Tibial artery (tissue), 4 donors: ENCODE results near the gene PRRX2.

Experiments
- DNase-seq, 2 donors: peaks; one replicate each; pipeline ENCODE4 v3.0.0-alpha.2; 2019
- H3K27ac ChIP-seq, 2 donors: fragments of 200-600 bp; sonication (generic) in 1 of 2; 1 replicate in 1 of 2; 2 replicates in 1 of 2; pipeline ENCODE4 v1.5.1; 2018 to 2019; ENCODE audit warnings: mild to moderate bottlenecking in 1 of 2
- H3K27me3 ChIP-seq, 2 donors: fragments of 200-600 bp; sonication (generic) in 1 of 2; one replicate each; pipeline versions ENCODE4 v1.5.1 to v1.6.0; 2016 to 2019
- H3K36me3 ChIP-seq, 3 donors: fragments of 200-600 bp; sonication (generic) in 2 of 3; one replicate each; pipeline ENCODE4 v1.5.1; 2016 to 2019; ENCODE audit warnings: mild to moderate bottlenecking in 2 of 3
- H3K4me1 ChIP-seq, 4 donors: fragments of 200-600 bp; sonication (generic) in 2 of 4; 1 replicate in 3 of 4; 2 replicates in 1 of 4; pipeline ENCODE4 v1.5.1; 2016 to 2019
- H3K4me3 ChIP-seq, 2 donors: fragments of 200-600 bp; sonication (generic) in 1 of 2; 1 replicate in 1 of 2; 2 replicates in 1 of 2; pipeline ENCODE4 v1.5.1; 2018 to 2019; ENCODE audit warnings: mild to moderate bottlenecking in 2 of 2
- H3K9me3 ChIP-seq, 3 donors: fragments of 200-600 bp; sonication (generic) in 1 of 3; one replicate each; pipeline ENCODE4 v1.5.1; 2016 to 2019
- intact Hi-C: fragments of 100-400 bp; cut with DNase I; formaldehyde crosslinking; loops from one replicate; pipeline ENCODE4 v1.15.0; 2023; ENCODE audit warnings: low total_unique reads
- TF ChIP-seq, protein P1 (sequence below), 2 experiments: fragments of 200-600 bp in 1 of 2; fragments of 450-650 bp in 1 of 2; IDR thresholded peaks; one replicate each; pipeline ENCODE4 v1.5.1; 2017 to 2019; ENCODE audit warnings: antibody characterized with exemption in 2 of 2, mild to moderate bottlenecking in 1 of 2, moderate library complexity in 1 of 2

The PRRX2 gene

DNA sequence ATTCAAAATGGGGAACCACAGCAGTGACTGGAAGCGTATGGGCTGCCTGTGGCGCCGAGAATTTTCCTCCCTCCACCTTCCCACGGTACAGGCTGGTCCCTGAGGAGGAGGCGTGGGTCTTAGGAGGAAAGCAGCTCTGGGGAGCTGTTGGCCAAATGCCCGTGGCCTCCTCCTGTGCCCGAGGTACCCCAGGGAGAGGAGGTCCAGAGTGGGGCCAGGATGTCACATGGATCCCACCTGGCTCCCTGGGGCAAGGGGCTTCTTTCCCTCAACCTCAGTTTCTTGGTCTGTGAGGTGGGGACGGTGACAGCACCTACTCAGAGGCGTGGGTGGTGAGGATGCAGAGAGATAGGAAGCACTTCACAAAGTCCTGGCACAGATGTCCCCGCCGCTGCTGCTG lies 16.5 kb downstream of the PRRX2 start:
- Histone ChIP-seq H3K9me3 (no peaks in the 10 kb centered on the region), H3K4me1 (peaks cover 0 to 8% (median 7%) of the 10 kb centered on the region in 4 donors), H3K4me3 (no peak overlapping the region), H3K36me3 (no peaks in the 10 kb centered on the region), H3K27me3 (no peaks in the 10 kb centered on the region), H3K27ac (no peak overlapping the region)
- intact Hi-C loops: no loop called here
- DNase-seq: no peak
- TF ChIP-seq, protein P1, sequence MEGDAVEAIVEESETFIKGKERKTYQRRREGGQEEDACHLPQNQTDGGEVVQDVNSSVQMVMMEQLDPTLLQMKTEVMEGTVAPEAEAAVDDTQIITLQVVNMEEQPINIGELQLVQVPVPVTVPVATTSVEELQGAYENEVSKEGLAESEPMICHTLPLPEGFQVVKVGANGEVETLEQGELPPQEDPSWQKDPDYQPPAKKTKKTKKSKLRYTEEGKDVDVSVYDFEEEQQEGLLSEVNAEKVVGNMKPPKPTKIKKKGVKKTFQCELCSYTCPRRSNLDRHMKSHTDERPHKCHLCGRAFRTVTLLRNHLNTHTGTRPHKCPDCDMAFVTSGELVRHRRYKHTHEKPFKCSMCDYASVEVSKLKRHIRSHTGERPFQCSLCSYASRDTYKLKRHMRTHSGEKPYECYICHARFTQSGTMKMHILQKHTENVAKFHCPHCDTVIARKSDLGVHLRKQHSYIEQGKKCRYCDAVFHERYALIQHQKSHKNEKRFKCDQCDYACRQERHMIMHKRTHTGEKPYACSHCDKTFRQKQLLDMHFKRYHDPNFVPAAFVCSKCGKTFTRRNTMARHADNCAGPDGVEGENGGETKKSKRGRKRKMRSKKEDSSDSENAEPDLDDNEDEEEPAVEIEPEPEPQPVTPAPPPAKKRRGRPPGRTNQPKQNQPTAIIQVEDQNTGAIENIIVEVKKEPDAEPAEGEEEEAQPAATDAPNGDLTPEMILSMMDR (IDR thresholded peaks at IDR 0.05): no peak

DNA sequence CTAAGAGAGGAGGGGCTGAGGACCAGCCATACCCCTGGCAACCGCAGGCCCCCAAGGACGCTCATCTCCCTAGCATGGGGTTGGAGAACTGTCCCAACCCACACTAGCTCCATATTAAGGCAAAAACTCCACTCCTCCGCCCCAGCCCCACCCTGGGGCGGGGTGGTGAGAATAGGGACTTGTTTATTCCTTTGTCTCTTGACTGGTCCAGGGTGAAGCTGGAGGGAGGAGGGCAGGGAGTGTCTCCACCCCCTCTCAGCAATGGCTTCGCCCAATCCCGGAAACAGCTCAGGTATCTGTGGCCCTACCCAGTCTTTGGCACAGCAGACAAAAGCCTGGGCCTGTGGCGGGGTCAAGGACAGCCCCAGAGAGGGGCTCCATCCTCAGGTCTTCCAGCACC lies 16.9 kb downstream of the PRRX2 start:
- H3K9me3 ChIP-seq: no peaks in the 10 kb centered on the region
- H3K27me3 ChIP-seq: no peaks in the 10 kb centered on the region
- H3K36me3 ChIP-seq: no peaks in the 10 kb centered on the region
- peaks cover 0 to 3% (median 3%) of the 10 kb centered on the region in 4 donors for H3K4me1 ChIP-seq
- no peak overlapping the region for H3K4me3 ChIP-seq
- H3K27ac ChIP-seq: no peak overlapping the region
- TF ChIP-seq, protein P1 (IDR thresholded peaks at IDR 0.05): no peak
- DNase-seq: no peak
- intact Hi-C loops: no loop called here

DNA sequence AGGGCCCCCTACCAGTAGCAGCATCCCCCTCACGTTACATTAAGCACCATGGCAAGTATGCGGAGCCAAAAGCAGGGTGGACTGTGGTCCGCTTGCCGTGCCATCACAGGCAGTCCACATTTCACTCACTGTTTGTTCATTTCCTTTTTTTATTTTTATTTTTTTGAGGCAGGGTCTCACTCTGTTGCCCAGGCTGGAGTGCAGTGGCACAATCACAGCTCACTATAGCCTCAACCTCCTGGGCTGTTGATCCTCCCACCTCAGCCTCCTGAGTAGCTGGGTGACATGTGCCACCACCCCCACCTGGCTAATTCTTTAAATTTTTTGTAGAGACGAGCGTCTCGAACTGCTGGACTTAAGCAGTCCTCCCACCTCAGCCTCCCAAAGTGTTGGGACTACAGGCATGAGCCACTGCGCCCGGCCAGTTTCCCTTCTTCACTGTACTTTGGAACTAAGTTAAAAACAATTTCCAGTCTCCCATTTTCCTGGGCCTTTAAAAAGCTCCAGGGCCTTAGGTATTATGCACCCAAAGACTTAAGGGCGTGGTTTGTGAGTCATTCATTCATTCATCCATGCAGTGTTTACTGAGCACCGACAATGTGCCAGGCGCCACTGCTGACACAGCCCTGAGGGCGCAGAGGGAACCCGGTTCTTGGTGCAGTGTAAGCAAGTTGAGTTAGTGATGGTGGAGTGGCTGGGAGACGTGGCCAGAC lies 19.9 kb downstream of the PRRX2 start:
- intact Hi-C loops: no loop called here
- Histone ChIP-seq H3K4me3 (no peak overlapping the region), H3K4me1 (no peaks in the 10 kb centered on the region), H3K9me3 (no peaks in the 10 kb centered on the region), H3K27ac (no peak overlapping the region), H3K36me3 (no peaks in the 10 kb centered on the region), H3K27me3 (no peaks in the 10 kb centered on the region)
- DNase-seq: no peak
- TF ChIP-seq, protein P1 (IDR thresholded peaks at IDR 0.05): no peak

DNA sequence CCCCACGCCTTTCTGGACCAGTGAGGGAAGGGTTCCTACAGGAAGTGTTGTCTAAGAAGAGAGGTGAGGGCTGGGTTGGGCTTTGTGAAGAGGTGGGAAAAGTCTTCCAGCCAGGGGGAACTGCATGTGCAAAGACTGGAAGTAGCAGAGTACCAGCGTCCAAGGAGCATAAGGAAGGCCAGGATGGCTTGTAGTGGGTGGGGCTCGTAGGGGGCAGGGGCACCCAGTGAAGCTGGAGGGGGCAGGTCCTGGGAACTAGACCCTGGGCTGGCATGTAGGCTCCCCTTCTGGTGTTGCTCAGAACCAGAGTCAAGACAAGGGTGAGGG lies 20.4 kb downstream of the PRRX2 start:
- no peak overlapping the region for H3K4me3 ChIP-seq
- H3K27ac ChIP-seq: no peak overlapping the region
- no peaks in the 10 kb centered on the region for H3K4me1 ChIP-seq
- intact Hi-C loops: no loop called here
- H3K36me3 ChIP-seq: no peaks in the 10 kb centered on the region
- TF ChIP-seq, protein P1 (IDR thresholded peaks at IDR 0.05): no peak
- no peaks in the 10 kb centered on the region for H3K27me3 ChIP-seq
- no peak for DNase-seq
- no peaks in the 10 kb centered on the region for H3K9me3 ChIP-seq

DNA sequence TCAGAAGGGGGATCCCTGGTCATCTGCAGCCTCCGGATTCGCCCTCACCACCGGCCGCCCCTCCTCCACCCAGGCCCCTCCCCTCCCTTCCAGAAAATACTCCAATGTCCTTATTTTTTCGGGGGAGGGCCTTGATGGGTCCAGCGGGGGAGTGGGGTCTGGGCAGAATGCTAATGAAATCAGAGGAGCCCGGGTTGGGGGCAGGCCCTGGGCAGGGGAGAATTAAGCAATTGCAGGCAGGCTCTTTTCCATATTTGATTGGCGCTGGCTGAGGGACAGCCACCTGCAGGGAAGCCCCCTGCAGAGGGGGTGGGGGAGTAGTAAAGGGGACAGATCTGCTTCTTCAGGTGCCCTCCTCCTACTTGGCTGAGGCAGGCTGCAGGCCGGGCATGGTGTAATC lies 21.3 kb downstream of the PRRX2 start:
- H3K4me1 ChIP-seq: no peaks in the 10 kb centered on the region
- intact Hi-C loops: no loop called here
- H3K4me3 ChIP-seq: no peak overlapping the region
- TF ChIP-seq, protein P1 (IDR thresholded peaks at IDR 0.05): no peak
- H3K9me3 ChIP-seq: no peaks in the 10 kb centered on the region
- H3K27ac ChIP-seq: no peak overlapping the region
- H3K27me3 ChIP-seq: no peaks in the 10 kb centered on the region
- no peaks in the 10 kb centered on the region for H3K36me3 ChIP-seq
- DNase-seq: no peak

DNA sequence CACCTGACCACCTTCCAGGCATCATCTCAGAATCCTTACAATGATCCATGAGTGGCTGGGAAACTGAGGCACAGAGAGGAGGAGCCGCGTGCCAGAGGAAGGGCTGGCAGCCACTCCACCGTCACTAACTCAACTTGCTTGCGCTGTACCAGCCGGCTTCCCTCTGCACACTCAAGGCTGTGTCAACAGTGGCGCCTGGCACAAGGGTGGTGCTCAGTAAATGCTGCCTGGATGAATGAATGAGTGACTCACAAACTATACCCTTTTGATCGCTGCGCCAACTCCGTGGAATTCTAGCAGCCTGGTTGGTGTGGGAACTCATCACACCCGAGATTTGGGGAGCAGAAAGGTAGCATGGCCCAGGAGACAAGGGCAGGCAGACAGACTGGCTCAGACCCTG lies 21.9 kb downstream of the PRRX2 start:
- no peaks in the 10 kb centered on the region for H3K27me3 ChIP-seq
- no peak for DNase-seq
- TF ChIP-seq, protein P1 (IDR thresholded peaks at IDR 0.05): no peak
- intact Hi-C loops: no loop called here
- H3K4me1 ChIP-seq: no peaks in the 10 kb centered on the region
- H3K4me3 ChIP-seq: no peak overlapping the region
- no peaks in the 10 kb centered on the region for H3K9me3 ChIP-seq
- H3K36me3 ChIP-seq: no peaks in the 10 kb centered on the region
- no peak overlapping the region for H3K27ac ChIP-seq
